ENCODE data around the gene CABS1.

The CABS1 gene

GRCh38 chr4:70334681-70335080, at the start of gene CABS1:
Gene CABS1, plus strand, starts transcription at chr4:70334981. Its CDS starts 59 bp downstream, at chr4:70335040.
- DNase-seq (ENCODE audit: low spot score) = no peak

GRCh38 chr4:70288651-70289050, 46.1 kb upstream of the CABS1 start:
- DNase-seq (ENCODE audit: low spot score) = no peak

- no peak for DNase-seq (ENCODE audit: low spot score)
These were observed 43.4 kb upstream of the CABS1 start for GRCh38 chr4:70291341-70291740.

GRCh38 chr4:70297576-70297975, 37.2 kb upstream of the CABS1 start:
- no peak for DNase-seq (ENCODE audit: low spot score)

DNA sequence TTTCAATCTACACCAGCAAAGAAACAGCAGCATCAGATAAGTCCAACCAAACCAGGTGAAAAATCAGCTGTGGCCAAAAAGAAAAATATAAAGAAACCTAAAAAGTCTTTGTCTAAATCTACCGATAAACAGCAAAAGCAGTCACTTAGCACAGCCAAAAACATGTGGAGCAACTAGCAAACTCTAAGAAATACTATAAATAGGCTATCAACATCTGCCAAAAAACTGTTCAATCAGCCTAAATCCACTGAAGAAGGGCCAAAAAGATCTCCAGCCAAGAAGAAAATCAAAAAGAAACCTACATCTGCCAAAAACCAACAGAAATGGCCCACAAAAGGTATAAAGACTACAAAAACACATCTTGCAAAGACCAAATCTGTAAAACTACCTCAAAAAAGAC, 36.7 kb upstream of the CABS1 start:
- no peak for DNase-seq (ENCODE audit: low spot score)

DNA sequence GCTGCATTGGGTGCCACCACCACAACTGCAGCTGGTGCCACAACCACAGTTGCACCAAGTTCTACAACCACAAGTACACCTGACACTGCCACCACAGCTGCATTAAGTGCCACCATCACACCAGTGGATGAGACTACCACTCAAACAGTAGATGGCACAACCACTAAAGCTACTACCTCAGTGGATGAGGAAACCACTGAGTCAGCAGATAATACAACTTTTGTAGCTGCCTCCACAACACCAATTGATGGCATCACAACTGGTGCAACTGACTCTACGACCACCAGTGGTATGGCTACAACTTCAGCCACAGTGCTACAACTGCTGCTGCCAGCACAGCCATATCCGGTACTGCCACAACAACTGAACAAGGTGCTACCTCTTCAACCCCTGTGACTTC, 35.1 kb upstream of the CABS1 start:
- no peak for DNase-seq (ENCODE audit: low spot score)

DNA sequence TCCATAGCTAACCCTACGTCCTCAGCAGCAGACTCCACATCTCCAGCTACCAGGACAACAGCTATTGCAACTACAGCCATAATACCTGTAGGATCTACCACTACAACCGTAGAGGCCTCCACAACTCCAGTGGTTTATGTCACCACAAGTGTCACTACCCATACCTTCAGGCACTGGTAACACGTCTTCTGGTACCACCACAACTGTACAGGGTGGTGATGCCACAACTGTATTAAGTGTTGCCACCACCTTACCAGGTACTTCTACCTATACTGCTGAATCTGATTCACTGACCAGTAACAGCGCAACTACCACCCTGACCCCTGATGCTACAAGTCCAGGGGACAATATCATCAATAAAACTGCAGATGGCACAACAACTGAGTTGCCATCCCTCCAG, 34.6 kb upstream of the CABS1 start:
- no peak for DNase-seq (ENCODE audit: low spot score)

DNA sequence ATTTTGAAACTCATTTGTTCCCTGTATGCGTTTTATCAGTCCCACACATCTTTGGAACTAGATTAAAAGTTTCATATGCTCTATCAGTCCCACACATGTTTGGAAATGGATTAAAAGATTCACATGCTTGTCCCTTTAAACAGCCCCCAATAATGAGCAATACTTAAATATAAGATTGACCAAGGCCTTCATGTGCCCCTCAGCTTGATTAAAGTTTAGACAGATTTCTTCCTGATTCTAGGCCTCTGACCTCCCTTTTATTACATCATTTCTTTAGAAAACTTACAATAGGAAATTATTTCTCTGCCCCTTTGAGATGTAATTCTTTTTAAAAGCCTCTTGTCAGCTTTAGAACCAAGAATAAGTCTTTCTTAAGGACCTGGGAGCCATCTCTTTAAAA, 31.7 kb upstream of the CABS1 start:
- DNase-seq (ENCODE audit: low spot score) = no peak

DNA sequence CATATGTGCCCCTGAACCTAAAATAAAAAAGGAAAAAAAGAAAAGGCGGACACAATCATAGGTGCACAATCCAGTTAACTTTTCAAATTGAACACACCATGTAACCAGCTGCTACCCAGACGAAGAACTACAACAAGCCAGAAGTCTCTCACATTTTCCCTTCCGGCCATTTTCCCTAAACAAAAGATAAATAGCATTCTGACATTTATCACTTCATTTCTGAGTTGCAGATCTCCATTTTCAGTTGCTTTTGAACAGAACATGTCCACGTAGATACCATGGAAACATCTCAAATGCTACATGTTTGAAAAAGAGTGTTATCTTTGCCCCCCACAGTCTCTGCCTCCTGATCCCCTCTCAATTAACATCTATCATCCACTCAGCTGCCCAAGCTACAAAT, 29.2 kb upstream of the CABS1 start:
- DNase-seq (ENCODE audit: low spot score) = no peak

DNA sequence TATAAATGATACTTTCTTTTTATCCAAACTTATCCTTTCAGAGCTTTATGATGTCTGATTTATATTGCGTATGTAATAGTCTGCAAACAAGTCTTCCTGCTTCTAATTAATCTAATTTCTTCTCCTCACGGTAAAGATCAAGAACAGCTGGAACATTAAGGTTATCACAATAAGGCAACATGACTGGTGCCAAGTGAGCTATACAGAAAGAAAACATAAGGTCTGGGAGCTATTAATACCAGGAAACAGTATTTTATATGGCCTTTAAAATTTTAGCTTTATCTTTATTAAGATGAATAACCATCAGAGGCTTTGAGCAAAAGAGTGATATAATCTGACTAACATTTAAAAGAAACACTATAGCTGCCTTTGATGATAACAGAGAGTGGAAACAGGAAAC, 28.7 kb upstream of the CABS1 start:
- no peak for DNase-seq (ENCODE audit: low spot score)

DNA sequence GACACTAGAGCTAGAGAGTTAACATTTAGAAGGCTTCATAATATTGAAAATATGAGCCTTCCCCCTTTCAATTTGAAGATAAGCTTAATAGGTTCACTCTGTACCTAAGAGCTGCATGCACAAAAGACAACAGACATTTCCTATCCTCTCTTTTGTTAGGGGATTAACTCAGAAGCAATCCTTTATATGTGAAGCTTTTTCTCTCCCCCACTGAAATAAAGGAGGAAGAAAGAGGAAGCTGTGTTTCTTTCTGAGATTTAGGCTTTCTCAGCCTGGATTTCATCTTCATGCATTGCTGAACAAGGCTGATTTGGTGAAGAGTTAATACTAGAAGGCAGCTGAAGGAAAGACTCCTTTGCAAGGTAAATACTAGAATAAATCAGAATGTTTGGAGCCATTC, 21.0 kb upstream of the CABS1 start:
- DNase-seq (ENCODE audit: low spot score) = no peak

DNA sequence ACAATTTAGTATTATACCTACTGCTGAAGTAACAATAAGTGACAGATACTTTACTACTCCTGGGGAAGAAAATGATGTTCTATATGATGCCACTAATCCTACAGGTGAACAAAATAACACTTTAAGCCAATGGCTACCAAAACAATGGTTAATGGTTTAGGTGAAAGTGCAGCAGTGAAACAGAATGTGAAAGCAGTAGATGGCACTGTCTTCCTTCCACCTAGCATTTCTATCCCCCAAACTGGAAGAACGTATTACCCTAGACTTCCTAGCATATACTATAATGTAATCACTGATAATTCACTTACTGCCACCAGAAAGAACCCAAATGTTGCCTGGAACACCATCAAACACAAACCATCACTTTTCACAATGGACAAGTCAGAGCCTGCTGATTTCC, 18.9 kb upstream of the CABS1 start:
- DNase-seq (ENCODE audit: low spot score) = no peak

- DNase-seq (ENCODE audit: low spot score) = no peak
These were observed 8.7 kb upstream of the CABS1 start for GRCh38 chr4:70326052-70326451.

DNA sequence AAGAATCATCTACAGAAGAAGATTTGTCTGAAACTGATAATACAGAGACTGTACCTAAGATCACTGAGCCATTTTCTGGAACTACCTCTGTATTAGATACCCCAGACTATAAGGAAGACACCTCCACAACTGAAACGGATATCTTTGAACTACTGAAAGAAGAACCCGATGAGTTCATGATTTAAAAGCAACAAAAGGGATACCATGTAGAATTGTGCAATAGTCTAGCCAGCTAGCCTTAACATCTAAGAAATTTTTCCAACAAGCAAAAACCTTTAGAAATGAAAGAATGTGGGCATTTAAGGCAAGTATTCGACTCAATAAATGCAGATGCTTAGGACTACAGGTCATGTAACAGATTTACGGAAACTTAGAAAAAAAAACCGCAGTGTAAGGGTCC, 1.3 kb downstream of the CABS1 start:
- DNase-seq (ENCODE audit: low spot score) = no peak

DNA sequence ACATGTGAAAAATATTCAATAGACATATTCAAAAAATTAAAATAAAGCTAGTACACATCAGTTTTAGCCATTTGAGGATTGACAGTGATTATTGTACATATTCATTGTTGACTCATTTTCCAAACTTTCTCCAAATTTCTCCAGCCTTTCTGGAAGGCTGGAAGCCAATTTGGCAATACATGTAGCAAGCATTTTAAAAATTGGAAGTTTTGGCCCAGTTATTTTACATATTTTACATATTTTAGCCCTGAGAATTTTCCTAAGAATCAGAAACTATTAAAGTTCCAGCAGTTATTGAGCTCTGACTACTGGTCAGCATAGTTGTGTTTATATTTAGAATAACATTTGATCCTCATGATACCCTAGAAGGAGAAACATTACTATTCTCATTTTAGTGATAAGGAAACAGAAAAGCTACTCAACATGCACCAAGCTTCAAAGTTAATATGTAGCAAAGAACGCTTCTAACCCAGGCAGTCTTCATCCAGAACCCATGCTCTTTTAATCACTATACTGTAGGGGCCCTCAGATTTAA, 3.2 kb downstream of the CABS1 start:
- DNase-seq (ENCODE audit: low spot score) = no peak

DNA sequence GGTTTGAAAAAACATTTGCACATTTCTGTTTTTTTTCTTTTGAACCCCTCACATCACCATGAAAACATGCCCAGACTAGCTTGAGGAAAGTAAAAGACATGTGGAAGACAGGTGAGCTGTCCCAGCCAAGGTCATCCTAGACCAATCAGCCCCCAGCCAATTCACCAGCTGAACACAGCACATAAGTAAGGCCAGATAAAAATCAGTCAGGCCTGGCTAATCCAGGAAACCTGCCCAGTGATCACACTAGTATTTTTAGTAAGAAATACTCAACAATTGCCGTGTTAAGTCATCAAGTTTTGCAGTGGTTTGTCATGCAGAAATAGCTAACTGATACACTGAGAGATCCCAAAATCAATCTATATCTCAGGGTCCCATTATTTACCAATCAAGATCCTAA, 21.4 kb downstream of the CABS1 start:
- DNase-seq (ENCODE audit: low spot score) = no peak

DNA sequence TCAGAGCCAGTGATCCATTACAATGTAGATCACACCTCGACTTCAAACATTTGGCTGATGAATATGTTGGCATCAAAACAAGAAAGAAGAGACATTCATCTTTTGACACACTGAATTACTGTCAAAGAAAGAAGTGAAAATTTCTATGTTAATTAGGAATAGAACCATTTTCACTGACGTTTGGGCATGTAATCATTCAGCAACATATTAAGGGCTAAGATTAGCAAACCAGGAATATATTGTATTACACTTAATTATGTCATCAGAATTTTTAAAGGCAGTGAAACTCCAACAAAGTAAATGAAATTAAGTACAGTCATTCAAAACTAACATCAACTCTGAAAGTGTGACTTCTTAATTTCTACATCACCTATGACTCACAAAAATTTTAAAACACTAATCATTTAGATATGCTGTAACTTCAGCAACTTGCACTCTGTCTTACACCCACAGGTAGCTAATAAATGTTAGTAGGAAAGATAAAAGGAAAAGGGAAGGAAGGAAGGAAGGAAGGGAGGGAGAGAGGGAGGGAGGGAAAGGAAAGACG, 24.4 kb downstream of the CABS1 start:
- DNase-seq (ENCODE audit: low spot score) = no peak

- DNase-seq (ENCODE audit: low spot score) = no peak
These were observed 25.7 kb downstream of the CABS1 start, which contains the start of gene SMR3A for GRCh38 chr4:70360460-70360859. Gene SMR3A, plus strand, starts transcription at chr4:70360760. Its CDS starts 1,356 bp downstream, at chr4:70362116.

DNA sequence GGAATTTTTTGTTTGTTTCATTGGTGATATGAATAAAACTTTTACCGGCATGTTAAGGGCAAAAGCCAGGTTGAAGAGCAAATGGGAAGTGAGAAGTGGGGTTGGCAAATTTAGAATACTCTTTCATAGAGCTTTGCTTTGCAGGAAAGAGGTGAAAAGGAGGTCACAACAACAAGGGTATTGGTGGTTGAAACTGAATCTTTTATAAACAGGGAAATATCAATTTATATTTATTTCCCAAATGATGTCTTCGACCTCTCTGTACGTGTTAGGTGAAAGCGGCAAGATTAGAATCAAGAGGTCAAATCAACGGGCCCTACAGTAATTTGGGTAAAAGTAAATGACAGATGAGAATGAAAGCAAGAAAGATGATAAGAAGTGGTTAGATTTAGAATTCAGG, 29.2 kb downstream of the CABS1 start:
- no peak for DNase-seq (ENCODE audit: low spot score)

GRCh38 chr4:70365479-70365878, 30.7 kb downstream of the CABS1 start:
- no peak for DNase-seq (ENCODE audit: low spot score)

DNA sequence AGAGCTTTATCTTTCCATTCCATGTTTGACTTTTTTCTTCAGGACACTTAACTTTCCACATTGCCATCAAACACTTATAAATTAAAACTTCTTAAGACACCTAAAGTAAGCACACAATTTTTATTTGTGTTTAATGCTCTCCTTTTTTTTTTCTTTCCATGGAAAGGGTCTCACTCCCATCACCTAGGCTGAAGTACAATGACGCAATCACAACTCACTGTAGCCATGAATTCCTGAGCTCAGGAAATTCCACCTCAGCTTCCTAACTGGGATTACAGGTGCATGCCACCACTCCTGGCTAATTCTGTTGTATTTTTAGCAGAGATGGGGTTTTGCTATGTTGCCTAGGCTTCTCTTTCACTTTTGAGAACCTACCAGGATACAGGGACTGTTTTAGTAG, 33.0 kb downstream of the CABS1 start:
- DNase-seq (ENCODE audit: low spot score) = no peak

GRCh38 chr4:70371987-70372386, 37.2 kb downstream of the CABS1 start:
- DNase-seq (ENCODE audit: low spot score) = no peak

DNA sequence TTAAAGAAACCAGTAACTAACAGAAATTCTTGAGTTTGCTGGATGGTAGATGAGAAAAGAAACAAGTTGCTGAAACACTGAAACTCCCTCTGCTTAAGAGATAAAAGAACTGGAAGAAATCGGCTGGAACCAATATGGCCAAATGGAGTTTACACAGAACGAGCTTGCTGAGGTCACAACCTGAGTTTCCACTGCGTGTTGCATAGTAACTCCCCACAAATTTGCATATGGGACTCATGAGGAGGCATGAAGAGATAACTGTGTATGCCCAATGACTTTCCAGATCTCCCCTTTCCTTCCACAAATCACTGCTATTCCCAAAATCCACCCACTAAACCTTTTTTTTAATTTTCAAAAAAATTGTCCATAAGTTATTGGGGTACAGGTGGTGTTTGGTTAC, 38.0 kb downstream of the CABS1 start:
- no peak for DNase-seq (ENCODE audit: low spot score)

DNA sequence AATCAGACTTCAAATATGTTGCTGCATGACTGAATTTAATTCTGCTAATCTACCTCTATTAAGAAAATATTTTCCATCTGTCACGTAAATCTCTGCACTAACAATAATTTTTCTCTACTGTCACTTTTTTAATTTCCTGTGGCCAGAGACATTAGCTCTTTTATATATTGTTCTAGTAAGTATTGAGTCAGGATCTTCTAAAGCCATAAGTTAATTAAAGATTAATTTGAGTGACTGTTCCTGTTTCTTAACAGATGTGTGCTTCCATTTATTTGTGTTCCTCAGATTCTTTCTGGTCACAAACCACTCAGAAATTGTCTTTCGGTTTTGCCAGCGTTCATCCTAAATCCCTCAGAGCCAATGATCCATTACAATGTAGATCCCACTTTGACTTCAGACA, 45.8 kb downstream of the CABS1 start:
- no peak for DNase-seq (ENCODE audit: low spot score)
